Activated CD8-positive, alpha-beta memory T cell treated with anti-CD3 and anti-CD28 coated beads, Interleukin-2, amount 50 U/mL, for 1 hour (primary cell): ENCODE measurements around the gene MEIOB.
"Not testable (repeated sequence)": the region's sequence is repeated elsewhere in the genome, so short reads cannot be mapped to it uniquely, and the experiment has no call there.

ENCODE experiments used
- DNase-seq: peaks from one replicate; pipeline ENCODE4 v3.0.0-alpha.2; 2020; ENCODE audit errors: extremely low read depth

The MEIOB gene

GRCh38 chr16:1907226-1907860 is 35.4 kb upstream of the MEIOB start:
- no peak for DNase-seq

DNA sequence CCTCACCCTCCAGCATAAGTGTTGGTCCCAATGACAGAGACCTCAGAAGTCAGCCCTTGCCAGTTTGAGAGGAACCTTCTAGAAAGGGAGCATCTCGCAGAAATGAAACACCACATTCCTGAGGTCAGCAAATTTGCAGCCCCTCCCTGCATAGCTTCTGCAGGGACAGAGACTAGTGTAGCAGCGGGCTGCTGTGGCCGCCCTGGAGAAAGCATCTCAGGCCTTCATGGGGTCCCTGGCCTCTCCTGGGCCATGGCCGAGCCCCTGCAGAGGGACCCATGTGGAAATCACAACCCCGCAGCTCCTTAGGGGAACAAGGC is 34.8 kb upstream of the MEIOB start:
- no peak for DNase-seq

- no peak for DNase-seq
Measured at GRCh38 chr16:1906055-1906845, 34.3 kb upstream of the MEIOB start.

DNA sequence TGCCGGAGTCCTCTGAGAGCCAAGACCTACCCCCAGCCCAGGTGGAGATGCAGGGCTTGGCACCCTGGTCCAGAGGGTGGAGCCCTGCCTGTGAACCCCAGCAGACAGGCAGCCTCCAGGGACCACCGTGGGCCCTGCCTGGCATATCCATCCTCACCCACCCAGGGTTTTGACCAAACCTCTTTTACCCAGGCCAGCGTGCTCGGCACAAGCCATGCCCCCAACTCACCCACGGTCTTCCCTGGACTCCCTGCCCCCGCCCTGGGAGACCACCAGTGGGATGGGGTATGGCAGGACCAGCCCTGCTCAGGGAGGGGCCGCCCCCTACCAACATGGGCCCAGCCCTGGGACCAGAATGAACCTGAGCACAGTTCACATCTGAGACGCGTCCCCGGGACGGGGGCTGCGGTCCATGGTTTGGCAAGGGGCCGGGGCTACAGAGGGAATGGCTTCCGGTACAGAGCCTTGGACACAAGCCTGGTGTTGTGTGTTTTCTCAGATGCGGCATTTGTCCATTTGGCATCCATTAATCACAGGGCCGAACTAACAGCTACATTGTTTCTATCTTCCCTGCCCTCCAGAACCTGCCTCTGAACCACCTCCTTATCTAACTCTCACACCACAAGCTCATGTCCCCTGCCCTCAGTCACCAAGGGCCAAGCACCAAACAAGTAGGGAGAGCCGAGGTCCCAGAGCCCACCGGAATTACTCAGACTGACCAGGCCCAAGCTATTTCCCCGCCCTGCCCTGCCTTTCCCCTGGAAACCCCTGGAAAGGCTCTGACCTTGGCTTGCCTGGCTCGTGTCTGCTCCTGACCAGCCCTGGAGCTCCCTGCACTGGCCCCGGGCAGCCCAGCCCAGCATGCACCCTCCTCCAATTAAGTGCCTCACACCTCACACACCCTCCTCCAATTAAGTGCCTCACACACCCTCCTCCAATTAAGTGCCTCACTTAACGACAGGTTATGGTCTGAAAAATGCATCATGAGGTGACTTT is 32.2 kb upstream of the MEIOB start:
- DNase-seq = no peak

DNA sequence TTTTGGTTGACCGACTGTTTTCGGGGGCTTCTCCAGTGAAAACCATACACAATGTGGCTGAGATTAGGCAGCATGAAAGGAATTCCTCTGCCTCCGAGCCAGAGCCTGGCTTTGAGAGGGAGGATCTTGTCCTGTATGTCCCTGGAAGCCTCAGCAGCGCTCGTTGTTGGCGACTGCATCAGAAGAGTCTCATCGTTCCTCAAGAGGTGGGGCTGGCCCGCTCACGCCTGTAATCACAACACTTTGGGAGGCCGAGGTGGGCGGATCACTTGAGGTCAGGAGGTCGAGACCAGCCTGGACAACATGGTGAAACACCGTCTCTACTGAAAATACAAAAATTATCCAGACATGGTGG is 31.2 kb upstream of the MEIOB start:
- no peak for DNase-seq

- DNase-seq = no peak
Measured at GRCh38 chr16:1902547-1903219, 30.7 kb upstream of the MEIOB start.

GRCh38 chr16:1900452-1900774 is 28.4 kb upstream of the MEIOB start:
- DNase-seq = no peak

DNA sequence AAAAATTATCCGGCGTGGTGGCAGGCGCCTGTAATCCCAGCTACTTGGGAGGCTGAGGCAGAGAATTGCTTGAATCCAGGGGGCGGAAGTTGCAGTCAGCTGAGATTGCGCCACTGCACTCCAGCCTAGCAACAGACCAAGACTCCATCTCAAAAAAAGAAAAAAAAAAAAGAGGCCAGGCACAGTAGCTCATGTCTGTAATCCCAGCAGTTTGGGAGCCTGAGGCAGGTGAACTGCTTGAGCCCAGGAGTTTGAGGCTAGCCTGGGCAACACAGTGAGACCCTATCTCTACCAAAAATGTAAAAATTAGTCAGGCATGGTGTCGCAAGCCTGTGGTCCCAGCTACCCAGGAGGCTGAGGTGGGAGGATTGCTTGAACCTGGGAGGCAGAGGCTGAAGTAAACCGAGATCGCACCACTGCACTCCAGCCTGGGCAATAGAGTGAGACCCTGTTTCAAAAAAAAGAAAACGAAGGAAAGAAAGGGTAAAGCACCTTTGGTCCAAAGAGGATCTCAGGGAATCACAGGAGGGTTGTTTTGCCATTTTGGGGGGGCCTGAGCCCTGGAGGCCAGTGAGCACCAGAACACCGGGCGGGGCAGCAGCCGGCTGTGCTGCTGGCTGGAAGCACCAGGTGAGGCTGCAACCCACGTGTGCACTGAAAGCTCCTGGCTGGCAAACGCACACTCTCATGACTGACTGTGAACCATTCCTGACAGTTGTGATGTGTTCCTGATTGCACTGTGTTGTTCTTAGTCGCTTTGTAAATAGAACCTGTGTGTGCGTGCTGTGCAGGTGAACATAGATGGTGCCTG is 27.9 kb upstream of the MEIOB start:
- no peak for DNase-seq

DNA sequence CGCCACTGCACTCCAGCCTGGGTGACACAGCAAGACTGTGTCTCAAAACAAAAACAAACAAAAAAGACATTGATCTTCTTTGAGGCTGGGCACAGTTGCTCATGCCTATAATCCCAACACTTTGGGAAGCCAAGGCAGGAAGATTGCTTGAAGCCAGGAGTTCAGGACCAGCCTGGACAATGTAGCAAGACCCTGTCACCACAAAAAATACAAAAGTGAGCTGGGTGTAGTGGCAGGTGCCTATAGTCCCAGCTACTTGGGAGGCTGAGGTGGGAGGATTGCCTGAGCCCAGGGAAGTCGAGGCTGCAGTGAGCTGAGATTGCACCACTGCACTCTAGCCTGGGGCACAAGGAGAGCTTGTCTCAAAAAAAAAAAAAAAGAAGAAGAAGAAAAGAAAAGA is 25.7 kb upstream of the MEIOB start:
- DNase-seq = not testable (repeated sequence)

DNA sequence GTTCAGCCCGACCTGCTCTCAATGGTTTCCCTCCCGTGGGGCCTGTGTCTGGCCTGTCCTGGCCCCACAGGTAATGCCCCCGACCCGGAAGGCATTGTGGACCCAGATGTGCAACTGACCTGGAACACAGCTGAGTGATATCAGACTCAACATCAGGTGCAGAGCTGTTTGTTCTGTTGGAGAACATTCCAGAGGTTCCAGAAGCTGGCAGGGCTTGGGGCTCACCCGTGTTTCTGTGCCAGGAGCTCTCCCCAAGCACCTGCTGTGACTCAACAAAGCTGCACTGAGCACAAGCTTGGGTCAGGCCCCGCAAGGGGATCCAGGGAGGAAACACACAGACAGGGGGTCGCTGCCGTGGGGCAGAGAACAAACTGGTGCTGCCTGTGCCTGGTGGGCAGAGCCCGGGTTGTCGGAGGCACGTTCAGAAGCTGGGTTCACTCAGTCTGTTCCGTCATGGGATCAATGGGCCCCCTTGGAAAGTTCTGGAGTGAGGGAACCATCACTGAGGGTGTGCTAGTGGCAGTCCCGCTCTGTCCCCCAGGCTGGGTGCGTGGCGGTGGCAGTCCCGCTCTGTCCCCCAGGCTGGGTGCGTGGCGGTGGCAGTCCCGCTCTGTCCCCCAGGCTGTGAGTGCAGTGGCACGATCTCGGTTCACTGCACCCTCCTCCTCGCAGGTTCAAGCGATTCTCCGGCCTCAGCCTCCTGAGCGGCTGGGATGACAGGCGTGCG is 24.1 kb upstream of the MEIOB start:
- DNase-seq = no peak

DNA sequence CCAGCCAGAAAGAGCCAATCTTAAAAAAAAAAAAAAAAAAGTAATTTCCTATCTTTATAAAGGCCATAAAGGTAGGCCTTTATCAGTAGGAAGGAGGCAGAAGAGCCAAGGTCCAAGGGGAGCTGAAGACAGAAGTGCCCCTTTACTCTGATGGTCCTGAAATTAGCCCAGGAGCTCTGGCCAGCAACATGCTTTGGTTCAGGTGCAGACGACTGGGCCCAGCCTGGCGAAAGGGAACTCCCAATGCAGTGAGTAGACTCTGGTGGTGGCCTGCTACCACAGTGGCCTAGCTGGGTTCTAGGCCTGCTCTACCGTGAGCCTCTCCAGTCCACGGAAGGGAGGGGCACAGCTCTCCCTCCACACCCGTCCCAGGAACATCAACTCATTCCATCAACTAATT is 23.1 kb upstream of the MEIOB start:
- no peak for DNase-seq

GRCh38 chr16:1890708-1891050 is 18.7 kb upstream of the MEIOB start:
- DNase-seq = no peak

DNA sequence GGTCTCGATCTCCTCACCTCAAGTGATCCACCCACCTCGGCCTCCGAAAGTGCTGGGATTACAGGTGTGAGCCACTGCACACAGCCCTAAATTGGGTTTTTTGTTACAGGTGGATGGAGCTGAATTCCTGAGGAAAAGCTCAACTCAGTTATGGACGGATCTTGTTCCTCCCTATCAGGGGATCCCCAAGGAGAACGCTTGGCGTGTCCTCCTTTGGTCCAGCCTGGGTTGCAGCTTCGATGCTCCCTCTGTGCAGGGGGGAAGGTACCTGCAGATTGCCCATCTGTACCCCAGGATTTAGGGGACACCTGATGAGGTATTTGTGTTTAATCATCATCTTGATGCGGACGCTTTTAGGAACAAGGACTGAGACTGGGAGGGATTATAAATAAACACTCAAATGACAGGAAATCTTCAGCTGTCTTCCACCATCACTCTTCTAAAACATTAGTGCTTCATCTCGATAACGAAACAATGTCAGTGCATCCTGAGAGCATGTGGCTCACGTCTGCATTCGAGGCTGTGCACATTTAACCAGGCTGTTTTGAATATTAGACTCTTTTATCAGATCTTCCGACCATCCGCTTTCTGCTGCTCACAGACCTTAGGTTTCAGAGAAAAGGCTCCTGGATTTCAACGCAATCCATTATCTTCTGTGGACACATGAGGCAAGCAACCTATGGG is 18.2 kb upstream of the MEIOB start:
- no peak for DNase-seq

DNA sequence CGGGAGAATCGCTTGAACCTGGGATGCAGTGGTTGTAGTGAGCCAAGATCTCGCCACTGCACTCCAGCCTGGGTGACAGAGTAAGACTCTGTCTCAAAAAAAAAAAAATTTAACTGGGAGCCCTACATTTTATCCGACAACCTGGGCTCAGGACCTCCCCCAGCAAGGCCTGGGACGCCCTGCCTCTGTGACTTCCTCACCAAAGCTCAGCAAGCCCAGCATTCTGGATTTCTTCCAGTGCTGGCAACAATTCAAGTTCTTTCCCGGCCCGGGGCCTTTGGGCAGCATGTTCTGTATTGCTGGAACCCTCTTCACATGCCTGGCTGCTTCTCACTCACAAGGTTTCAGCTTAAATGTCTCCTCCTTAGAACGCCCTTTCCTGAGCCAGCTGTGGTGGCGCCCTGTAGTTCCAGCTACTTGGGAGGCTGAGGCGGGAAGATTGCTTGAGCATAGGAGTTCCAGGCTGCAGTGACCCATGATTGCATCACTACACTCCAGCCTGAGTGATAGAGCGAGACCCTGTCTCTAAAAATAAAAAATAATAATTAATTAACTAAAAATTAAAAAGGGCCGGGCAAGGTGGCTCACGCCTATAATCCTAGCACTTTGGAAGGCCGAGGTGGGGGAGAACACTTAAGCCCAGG is 15.9 kb upstream of the MEIOB start:
- no peak for DNase-seq

GRCh38 chr16:1884889-1885288 is 12.9 kb upstream of the MEIOB start:
- DNase-seq = no peak

- DNase-seq = no peak
Measured at GRCh38 chr16:1884155-1884760, 12.3 kb upstream of the MEIOB start.

DNA sequence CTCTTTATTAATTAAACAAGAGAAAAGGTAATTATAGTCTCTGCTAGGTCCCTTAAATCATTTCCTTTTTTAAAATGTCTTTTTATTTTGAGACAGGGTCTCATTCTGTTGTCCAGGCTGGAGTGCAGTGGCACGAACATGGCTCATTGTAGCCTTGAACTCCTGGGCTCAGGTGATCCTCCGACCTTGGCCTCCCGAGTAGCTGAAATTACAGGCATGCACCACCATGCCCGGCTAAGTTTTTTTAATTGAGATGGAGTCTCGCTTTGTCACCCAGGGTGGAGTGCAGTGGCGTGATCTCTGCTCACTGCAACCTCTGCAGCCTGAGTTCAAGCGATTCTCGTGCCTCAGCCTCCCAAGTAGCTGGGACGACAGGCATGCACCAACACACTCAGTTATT is 9.2 kb upstream of the MEIOB start:
- DNase-seq = not testable (repeated sequence)

- no peak for DNase-seq
Measured at GRCh38 chr16:1879477-1879876, 7.5 kb upstream of the MEIOB start.

DNA sequence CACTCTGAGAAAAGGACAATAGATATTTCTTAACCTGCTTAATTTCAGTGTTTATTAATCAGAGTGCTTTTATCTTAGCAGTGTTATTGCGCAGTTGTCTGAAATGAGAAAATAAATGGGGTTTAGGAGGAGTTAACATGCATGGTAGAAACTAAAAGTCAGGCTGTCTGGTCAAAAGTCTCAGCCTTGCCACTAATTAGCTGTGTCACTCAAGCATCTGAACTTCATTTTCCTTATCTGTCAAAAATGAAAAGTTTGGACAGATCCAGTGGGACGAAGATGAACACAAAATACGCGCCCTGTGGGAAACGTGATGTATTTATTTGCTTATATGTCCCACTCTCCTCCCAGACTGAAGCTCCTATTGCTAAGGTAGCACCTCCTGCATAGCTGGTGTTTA is 6.3 kb upstream of the MEIOB start:
- DNase-seq = no peak
